Stimulated activated naive CD8-positive, alpha-beta T cell treated with anti-CD3 and anti-CD28 coated beads, Interleukin-15, Interleukin-2, amounts not matched to agents 100 U/mL and 50 U/mL, for 24 hours (primary cell): ENCODE data around the gene NOS1AP.

Experiments used
- ATAC-seq: fragments of 150-1000 bp; cut with Tn5 transposase; one replicate; pipeline ENCODE4 v1.10.0; 2021
- DNase-seq: peaks from one replicate; pipeline ENCODE4 v3.0.0; 2021

NOS1AP gene

DNA sequence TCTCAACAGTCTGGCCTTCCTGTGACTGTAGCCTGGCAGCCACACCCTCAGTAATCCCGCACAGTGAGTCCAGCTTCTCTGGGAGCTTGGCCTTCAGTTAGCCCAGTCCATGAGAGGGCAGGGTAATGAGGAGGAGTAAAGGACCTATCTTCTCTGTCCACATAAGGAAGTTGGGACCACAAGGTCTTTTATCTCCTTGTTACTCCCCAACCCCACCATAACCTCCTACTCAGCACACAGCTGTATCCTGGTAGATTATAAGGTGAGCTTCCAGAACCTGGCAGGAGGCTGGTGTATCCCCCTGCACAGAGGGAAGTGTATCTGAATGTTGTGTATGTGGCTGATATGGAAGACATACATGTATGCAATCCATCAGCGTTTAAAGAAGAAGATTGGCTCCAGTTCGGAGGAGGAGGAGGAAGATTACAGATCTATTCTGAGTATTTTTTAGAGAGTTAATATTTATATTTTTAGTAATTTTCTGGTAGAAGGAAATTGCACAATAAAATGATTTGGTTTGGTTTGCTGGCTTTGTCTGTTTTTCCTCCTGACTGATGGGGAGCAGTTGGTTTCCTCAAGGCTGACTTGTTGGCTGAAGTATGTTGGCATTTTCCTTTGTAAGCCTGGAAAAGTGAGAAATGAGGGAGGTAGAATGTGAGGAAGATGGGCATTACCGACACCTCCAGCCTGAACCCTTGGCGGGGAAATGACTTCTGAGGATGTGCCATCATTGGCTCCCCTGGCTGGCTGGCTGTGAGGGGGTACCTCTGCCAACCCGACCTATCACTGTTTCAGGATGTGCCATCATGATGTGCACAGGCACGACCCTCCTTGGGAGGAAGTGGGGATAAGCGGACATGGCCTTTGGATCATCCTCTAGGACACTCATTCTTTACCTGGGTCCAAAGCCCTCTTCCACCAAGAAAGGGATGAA is 317.1 kb downstream of the NOS1AP start:
- ATAC-seq (no peak), DNase-seq (no peak)

DNA sequence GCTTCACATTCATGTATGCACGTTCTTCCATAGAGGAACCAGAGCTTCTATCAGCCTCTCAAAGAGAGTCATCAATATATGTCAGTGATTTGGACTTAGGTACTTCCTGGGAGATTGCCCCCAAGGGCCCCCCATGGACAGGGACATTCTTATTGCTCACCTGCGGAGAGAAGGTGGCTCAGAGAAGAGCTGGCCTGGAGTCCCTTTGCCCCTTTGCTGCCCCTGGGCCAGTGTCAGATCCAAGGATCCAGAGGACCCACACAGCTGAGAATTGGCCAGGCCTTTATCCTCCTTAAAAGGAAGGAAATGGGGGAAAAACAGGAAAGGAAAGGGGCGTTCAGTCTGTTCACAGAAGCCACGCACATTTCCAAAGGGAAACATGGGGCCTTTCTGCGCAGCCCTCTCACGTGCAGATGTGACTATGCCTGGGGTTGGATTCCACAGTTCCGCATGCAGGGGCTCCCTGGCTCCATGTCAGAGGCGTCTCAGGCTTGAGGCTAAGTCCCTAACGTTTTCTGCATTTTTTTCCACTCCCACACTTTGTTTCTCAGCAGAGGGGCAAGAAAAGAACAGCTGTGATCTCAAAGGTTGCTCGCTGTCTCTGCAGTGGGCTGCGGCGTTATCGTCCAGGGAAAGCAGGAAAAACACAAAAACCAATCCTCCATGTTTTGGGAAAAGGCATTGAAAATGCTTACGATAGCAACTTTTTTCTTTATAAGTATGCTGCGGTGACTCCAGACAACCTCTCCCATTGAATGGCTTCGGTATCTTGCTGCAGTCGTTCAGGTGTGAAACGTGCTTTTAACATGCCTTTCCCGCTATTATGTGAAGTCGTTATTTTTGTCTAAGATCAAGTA is 318.0 kb downstream of the NOS1AP start:
- no peak for ATAC-seq
- DNase-seq: no peak

DNA sequence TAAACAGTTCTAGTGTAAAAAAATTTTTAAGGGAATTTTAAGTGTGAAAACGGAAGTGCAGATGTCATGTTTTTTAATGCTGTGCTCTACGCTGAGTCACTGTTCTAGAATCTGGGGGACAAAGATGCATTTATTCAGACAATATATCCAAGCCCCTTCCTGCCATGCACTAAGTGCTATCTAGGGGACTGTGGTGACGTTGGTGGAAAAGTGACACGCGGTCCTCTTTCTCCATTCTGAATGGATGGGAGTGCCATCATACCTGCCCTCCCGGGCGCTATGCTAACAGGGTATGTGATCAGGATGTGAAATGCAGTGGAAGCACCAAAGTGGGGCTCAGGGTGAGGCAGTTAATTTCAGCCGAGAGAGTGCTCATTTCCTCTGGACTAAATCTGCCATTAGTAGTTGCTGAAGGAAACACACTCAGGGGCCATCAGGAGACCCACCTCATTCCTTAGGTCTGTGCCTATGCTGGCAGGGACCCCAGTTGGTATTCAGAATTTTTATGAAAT is 318.6 kb downstream of the NOS1AP start:
- ATAC-seq: no peak
- no peak for DNase-seq

DNA sequence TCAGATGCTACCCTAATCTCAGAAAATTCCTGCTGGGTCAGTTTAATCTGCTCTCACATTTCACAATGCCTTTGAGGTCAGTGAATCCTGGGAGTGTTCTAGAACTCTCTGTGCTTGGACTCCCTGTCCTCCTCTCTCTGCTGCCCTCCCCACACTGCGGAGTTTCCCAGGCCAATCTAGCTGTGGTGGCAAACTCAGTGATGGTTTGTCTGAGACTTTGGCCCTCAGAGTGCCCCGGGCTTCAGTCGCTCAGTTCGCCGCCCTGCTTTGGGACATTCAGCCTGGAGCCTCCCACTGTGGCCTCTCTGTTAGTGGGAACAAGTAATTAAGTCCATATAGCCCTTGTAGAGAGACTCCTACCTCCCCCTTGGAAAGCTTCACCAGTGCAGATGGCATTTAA is 319.1 kb downstream of the NOS1AP start:
- ATAC-seq: no peak
- DNase-seq: no peak

DNA sequence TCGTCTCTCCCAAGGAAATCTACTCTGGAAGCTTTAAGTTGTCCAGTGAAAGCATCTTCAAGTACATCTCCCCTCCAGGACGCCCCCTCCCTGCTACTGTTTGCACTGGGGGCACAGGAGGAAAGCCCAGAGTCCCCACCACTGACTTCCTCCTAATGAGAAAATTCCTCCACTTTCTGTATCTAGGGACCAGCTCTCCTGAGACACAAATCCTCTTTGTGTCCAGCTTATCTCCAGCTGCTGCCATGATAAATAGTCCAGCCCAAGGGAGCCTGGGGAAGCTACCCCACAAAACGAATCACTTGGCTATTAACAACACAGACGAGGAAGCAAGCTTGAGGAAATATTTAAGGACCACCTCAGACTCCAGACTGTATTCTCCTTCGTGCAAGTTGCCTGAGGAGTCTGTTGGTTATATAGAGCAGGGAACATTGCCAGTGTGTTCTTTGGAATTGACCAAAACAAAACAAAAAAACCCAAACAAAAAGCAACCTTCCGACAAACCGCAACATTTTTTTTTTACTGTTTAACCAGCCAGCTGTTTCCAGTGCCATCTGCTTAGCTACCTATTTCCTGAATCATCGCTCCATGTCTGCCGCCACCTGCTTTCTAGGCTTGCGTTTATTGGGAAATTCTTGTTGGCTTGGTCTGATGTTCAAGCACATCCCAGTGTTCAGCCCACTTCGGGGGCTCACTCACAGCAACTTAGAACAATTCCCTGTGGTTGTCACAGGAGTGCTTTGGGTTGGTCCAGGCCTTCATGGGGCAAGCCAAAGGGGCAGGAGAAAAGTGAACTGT is 319.7 kb downstream of the NOS1AP start:
- no peak for ATAC-seq
- no peak for DNase-seq

DNA sequence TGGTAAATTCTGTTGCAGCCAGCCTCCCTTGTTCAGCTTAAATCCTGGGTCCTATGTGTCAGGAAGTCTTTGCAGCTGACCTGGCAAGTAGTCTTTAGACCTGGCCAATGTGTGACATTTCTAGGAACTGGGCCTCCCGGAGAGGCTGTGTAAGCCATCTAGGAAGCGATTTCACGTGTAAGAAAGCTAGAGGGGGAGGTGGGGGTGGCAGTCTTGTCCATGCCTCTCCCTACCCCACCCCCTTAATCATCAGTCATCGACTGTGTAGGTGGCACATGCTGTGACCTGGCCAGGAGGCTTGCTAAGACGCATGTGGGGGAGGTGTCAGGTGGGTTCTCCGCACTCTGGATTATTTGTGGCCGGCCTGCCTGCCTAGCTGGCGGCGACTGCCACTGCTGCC is 320.5 kb downstream of the NOS1AP start:
- no peak for DNase-seq
- ATAC-seq: no peak

DNA sequence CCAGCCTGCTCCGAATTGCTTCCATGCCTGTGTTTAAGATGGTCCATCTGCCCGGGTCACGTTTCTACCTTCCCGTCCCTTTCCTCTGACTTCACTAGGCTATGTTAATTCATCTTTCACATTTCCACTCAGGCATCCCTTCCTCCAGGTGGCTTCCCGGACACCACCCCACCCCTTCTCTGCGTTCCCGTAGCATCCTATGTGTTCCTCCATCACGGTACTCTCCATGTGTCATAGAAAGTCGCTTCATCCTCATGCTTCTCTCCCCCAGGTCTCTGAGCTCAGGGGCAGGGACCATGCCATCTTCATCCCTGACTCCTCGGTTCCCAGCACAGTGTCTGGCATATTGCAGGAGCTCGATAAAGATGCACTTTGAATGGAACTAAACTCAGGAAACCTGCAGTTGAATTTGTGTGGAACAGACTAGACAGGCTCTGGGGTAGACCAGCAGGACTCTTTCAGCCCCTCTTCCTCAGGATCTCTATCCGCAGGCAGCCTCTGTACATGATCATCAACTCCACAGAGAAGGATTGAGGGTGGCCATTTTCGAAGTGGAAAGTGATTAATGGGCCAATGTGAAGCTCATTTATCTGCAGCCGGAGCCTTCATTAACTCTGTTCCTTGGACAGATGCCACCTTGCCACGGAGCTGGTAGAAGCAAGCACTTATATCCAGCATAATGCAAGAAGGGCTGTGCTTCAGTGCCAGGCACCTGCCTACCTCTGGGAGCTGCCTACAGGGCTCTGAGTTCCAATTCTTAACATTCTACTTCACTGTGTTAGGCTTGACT is 321.1 kb downstream of the NOS1AP start:
- DNase-seq (no peak), ATAC-seq (no peak)

DNA sequence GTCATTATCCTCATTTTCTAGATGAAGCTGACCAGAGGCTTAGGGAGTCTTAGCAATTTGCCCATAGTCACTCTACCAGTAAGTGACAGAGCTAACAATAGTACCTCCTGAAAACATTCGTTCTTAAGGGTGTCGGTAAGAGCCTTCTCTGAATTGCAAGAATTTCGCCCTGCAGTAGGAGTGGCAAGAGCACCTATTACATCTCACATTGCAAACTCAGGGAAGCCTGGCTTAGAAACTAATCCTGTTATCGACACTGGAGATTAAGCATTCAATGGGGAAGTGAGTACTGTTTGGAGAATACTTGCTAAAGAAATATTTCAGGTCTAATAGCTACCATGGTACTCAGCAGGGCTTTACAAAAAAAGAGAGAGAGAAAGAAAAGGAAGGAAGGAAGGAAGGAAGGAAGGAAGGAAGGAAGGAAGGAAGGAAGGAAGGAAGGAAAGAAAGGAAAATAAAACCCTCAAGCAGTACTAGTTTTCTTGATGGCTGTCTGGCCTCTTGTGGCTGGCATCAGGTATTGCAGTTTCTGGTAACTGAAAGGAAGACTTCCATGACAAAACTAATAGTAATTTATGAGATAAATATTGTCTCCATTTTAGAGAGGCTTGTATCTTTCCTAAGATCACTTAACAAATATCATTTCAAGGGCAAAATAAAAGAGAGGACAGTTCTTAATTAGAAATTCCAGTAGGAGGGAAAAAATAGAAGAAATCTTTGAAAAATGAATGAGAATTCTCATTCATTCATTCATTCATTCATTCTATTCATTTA is 322.5 kb downstream of the NOS1AP start:
- DNase-seq: no peak
- no peak for ATAC-seq

DNA sequence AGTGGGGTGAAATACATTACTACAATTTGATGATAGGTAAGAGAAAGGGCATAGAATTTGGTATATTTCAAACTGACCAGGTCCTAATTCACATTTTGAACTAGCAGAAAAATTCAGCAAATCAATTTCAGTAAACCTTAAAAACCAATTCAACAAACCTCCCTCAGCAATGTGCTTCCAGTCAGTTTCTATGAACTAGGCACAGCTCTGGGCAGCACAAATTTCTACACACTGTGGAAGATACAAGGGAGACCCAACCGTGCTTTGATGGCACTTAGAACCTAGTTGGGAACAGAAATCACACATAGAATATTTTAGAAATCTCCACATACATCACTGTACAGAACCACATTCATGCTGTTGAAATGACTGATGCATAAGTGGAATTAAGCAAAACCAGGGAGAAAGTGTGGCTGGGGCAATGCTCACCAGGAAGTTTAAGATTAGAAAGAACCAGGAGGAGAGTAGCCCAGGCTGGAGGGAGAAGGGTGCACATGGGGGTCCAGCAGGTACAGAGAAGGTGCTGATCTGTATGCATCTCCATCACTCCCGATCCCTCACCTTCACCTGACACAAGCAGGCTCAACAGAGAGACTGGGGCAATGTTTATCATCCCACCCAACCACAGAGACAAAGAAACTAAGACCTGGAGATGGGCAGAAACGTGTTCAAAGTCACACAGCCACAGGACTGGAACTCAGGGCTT is 326.9 kb downstream of the NOS1AP start:
- no peak for ATAC-seq

DNA sequence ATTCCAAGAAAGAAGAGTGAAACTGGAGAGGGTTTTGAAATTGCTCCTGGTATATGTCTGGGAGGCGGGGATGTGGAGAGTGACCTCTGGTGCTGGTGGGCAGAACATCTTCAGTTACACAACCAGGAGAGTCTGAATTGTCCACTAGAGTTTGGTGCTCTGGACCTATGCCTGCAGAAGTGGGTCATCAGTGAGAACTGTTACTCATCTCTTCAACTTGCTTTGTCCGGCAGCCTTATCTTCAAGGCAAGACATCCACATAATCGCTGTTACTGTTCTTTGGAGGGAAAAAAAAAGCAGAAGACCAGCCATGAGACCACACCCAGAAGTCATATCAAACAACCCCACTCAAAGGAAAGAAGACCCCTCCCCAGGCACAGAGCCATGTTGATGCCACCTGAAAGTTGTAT is 327.6 kb downstream of the NOS1AP start:
- ATAC-seq: no peak
- DNase-seq: no peak

More for the DNA sequence above, 326.9 kb downstream of the NOS1AP start:
- DNase-seq: no peak

DNA sequence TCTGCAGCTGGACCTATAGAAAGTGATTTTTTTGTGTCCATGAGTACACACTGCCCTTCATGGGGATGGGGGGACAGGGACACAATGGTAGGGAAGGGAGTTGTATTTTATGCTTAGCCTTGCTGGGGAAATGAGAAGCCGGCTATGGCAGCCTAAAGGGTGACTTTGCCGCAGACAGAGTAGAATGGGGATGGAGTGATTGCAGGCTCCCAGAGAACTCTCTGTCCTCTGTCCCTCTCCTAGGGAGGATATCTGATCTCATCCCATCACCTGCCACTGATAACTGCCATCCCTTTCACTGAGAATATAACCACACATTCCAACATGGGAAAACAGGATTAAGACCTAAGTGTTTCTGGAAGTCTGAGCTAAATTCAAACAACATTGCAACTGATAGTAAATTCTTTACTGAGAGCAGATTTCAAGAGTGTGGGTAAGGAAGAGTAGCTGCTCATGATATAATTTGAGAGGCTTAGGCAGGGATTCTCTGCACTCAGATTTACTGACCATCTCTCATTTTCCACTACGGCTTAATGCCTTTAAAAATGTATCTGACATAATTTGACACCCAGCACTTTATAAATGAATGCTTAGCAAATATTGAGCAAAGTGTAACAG is 328.6 kb downstream of the NOS1AP start:
- DNase-seq: no peak
- ATAC-seq: no peak

DNA sequence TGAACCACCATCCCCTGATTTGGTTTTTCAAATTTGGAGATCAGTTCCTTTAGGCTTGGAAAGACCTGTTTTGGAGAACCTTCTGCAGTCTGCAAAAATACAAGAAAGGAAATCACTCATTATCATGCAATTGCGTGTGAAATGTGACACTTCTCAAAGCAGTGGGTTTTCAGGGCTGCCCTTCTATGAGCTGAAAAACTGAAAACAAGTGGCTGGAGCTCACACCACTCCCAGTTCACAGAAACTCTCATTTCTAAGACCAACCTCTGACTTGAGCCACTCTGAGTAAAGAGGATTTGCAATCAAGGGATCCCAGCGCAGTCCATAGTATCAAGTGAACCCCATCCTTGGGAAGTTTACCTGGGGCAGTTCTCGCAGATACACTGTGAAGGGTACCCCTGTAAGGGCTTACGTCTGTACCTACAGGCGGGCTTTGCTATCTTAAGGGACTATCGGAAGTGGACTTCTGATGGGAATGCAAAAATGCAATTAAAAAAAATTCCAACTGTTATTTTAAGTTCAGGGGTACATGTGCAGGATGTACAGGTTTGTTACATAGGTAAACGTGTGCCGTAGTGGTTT is 329.6 kb downstream of the NOS1AP start:
- DNase-seq: no peak
- ATAC-seq: no peak

DNA sequence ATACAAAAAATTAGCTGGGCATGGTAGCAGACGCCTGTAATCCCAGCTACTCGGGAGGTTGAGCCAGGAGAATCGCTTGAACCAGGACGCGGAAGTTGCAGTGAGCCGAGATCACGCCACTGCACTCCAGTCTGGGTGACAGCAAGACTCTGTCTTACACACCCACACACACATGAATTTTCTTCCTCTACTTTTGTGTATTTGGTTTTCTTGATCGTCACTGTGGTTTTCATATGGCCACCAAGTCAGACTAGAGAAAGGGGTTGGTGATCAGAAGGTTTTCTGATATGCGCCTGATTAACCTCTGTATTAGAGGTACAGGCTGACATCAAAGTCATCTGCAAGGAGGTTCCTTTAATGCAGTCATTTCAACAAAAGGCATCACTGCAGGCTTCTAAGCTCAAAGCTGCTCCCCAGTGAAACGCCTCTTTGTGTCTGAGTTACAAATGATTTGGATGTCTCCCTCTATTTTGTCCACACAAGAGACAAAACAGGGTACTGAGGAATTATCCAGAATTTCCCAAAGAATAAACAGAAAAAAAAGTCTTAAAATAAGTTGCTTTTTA is 331.4 kb downstream of the NOS1AP start:
- ATAC-seq: no peak

DNA sequence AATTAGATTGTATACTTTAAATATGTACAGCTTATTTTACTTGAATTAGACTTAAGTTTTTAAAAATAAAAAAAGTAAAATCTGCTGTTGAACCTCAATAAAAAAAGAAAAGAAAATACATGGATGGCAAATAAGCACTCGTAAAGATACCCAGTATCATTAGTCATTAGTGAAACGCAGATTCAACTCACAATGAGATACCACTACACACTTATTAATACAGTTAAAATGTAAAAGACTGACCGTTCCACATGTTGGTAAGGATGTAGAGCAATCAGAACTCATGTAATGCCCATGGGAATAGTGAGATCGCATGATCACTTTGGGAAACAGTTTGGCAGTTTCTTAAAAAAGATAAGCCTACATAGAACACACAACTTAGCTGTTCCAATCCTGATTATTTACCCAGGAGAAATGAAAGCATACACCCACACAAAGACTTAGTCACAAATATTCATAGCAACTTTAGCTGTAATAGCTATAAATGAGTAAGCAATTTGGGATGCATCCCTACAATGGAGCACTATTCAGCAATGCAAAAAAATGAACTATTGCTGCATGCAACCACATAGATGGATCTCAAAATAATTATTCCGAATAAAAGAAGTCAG is 335.2 kb downstream of the NOS1AP start:
- ATAC-seq: no peak
- no peak for DNase-seq

More for the DNA sequence above, 331.4 kb downstream of the NOS1AP start:
- DNase-seq: no peak

DNA sequence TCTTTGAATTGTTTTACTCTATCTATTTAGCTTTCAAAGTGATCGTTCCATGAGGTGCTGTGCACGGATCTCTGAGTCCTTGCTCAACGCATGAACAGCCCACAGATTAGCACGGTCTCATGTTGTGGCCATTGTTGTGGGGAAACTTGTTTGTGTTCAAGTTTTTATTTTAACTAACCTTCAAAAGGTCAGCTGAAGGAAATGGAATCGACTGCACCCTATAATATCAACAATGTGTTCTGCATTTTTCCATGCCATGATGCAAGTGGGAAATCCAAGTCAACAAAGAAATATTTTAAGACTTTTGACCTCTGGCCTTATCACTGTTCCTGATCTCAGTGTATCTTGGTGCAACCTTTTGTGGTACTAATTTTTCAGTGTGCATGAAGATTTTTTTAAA is 336.3 kb downstream of the NOS1AP start:
- no peak for DNase-seq
- no peak for ATAC-seq

DNA sequence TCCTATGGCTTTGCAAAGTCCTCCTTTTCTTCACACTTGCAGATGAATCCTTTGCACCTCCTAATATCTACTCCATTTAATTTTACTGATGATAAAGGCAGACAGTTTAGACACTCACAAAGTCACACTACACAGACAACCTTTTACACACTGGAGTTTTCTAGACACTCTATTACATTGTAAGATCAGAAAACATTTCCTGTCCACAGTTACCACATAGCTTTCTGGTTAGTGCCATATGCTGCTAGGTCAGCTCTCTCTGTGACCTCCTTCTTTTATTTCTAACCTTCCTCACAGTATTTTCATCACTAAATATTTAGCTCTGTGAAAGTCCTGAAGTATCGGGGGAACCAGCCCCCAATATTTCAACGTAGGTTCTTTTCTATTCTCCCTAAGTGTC is 337.3 kb downstream of the NOS1AP start:
- DNase-seq (no peak), ATAC-seq (no peak)

DNA sequence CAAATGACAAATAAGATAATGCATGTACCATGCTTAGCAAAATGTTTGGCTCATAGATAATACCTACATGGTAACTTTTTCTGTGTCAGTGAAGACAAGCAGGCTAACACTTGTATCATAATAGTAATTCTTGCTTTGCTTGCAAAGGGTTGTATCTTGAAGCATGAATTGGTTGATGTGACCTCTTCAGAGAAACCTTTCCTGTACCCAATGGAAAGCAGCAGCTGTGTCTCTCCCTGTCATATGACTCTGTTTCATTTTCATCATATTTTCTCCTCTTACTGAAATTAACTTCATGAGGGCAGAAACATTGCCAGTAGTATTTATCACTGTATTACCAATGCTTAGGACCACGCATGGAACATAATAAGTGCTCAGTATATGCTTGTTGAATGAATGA is 338.0 kb downstream of the NOS1AP start:
- DNase-seq (no peak), ATAC-seq (no peak)

DNA sequence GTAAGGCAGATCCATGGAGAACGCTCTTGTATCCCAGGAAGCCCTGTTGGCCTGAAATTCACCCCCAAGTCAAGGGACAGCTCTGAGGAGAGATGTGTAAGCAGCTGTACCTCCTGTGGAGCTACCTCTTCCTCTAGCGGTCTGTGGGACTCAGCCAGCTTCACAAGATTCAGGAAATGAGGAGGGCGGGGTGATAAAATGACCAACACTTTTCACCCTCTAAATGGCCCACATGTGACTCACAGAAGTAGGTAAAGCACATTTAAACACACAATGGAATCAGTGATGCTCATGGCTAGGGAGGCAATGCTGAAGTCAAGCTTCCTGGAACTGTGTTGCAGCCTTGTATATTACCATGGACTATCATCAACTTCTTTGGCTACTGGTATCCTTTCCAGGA is 342.5 kb downstream of the NOS1AP start, which contains the start of gene SH2D1B:
Gene SH2D1B (minus strand): TSS at position 135 of the 400 bp plus-strand sequence. CDS start 120 bp downstream, at position 15.
- ATAC-seq: peak; percentile 36

More for the DNA sequence above, 342.5 kb downstream of the NOS1AP start, which contains the start of gene SH2D1B:
- DNase-seq: no peak
